ENCODE results near the gene ALK. TPM values are rescaled to one million over a fixed set of nuclear protein-coding genes. Genes with fewer than 3 reads are reported as not detected.

The ALK gene
- total RNA-seq, 1 experiment from 2014 or later = 0.87 TPM

GRCh38 chr2:29643196-29643595 lies 278.2 kb downstream of the ALK start:
- Histone ChIP-seq H3K9ac (ENCODE audit: low read length) (no peak overlapping the region), H3F3A (ENCODE audit: low read length, unreplicated experiment) (no peaks in the 10 kb centered on the region), H3K27me3 (ENCODE audit: low read length) (no peaks in the 10 kb centered on the region), H3K9me2 (replicated peaks; ENCODE audit: low read length) (no peaks in the 10 kb centered on the region), H3K4me3 (ENCODE audit: low read length) (no peak overlapping the region), H3K79me2 (ENCODE audit: low read length) (no peaks in the 10 kb centered on the region), H3K4me2 (ENCODE audit: low read length) (no peak overlapping the region), H3K9me3 (ENCODE audit: low read length) (no peaks in the 10 kb centered on the region), H2AFZ (ENCODE audit: low read length) (no peak overlapping the region), H4K20me1 (ENCODE audit: low read length) (no peaks in the 10 kb centered on the region), H3K36me3 (ENCODE audit: low read depth, low read length) (no peaks in the 10 kb centered on the region), H3K4me1 (ENCODE audit: insufficient read depth, low read length) (no peaks in the 10 kb centered on the region), H3K27ac (ENCODE audit: low read length) (no peak overlapping the region)
- ATAC-seq = no peak
- ChIA-PET CTCF (no interaction called here), POLR2A (ENCODE audit: unreplicated experiment) (no interaction called here)
- BruUV-seq (replicated peaks) = no TSS peak
- intact Hi-C loops (cut with micrococcal nuclease) = loop anchor here (10.0 kb wide), 1 partner anchor 328 kb away; no protein-coding TSS in a partner anchor
- DNase-seq = no peak
- TF ChIP-seq EZH2 (IDR thresholded peaks at IDR 0.05; ENCODE audit: low read length, unreplicated experiment) (no peak), CTCF (conservative IDR thresholded peaks at IDR 0.05; ENCODE audit: low read depth, low read length) (no peak), EZH2phosphoT487 (IDR thresholded peaks at IDR 0.05; ENCODE audit: borderline replicate concordance, low read length) (no peak)

DNA sequence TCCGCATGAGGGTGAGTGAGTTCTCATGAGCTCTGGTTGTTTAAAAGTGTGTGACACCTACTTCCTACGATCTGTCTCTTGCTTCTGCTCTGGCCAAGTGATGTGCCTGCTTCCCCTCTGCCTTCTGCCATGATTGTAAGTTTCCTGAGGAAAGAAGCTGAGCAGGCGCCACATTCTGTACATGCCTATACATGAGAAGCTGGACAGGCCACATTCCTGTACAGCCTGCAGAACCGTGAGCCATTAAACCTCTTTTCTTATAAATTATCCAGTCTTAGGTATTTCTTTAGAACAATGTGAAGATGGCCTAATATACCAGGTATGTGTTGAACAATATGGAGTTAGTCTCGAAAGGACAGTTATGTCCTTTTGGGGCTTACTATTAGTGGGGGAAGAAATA lies 281.0 kb downstream of the ALK start:
- no peaks in the 10 kb centered on the region for H3K4me1 ChIP-seq (ENCODE audit: insufficient read depth, low read length)
- H3K79me2 ChIP-seq (ENCODE audit: low read length) = no peaks in the 10 kb centered on the region
- no peaks in the 10 kb centered on the region for H3K27me3 ChIP-seq (ENCODE audit: low read length)
- H3K9ac ChIP-seq (ENCODE audit: low read length) = no peak overlapping the region
- no peaks in the 10 kb centered on the region for H3K36me3 ChIP-seq (ENCODE audit: low read depth, low read length)
- intact Hi-C loops (cut with micrococcal nuclease) = loop anchor here (10.0 kb wide), 1 partner anchor 326 kb away; no protein-coding TSS in a partner anchor
- no peak overlapping the region for H2AFZ ChIP-seq (ENCODE audit: low read length)
- no peak overlapping the region for H3K4me3 ChIP-seq (ENCODE audit: low read length)
- H4K20me1 ChIP-seq (ENCODE audit: low read length) = no peaks in the 10 kb centered on the region
- TF ChIP-seq EZH2 (IDR thresholded peaks at IDR 0.05; ENCODE audit: low read length, unreplicated experiment) (no peak), EZH2phosphoT487 (IDR thresholded peaks at IDR 0.05; ENCODE audit: borderline replicate concordance, low read length) (no peak), CTCF (conservative IDR thresholded peaks at IDR 0.05; ENCODE audit: low read depth, low read length) (no peak)
- DNase-seq (no peak), ATAC-seq (no peak)
- H3F3A ChIP-seq (ENCODE audit: low read length, unreplicated experiment) = no peaks in the 10 kb centered on the region
- BruUV-seq (replicated peaks) = no TSS peak
- H3K9me2 ChIP-seq (replicated peaks; ENCODE audit: low read length) = no peaks in the 10 kb centered on the region
- H3K4me2 ChIP-seq (ENCODE audit: low read length) = no peak overlapping the region
- ChIA-PET CTCF (no interaction called here), POLR2A (ENCODE audit: unreplicated experiment) (no interaction called here)
- H3K27ac ChIP-seq (ENCODE audit: low read length) = no peak overlapping the region
- H3K9me3 ChIP-seq (ENCODE audit: low read length) = no peaks in the 10 kb centered on the region

DNA sequence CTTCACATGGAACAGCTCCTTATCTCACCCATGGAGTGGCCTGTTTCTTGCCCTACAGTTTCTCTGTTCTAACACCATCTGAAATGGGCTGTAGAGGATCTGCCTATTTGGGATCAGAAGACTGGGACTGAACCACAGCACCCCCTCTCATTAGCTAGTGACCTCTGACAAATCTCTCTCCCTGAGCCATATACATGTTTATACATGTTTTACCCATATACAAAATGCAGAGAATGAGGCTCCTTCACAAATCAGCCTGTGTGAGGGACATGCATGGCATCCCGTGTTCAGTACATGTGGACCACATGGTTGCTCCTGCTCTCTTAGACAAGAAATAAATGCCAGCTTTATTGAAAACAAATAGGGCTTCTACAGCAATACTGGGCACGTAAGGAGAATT lies 282.7 kb downstream of the ALK start:
- TF ChIP-seq CTCF (conservative IDR thresholded peaks at IDR 0.05; ENCODE audit: low read depth, low read length) = no peak
- no peak for TF ChIP-seq EZH2phosphoT487 (IDR thresholded peaks at IDR 0.05; ENCODE audit: borderline replicate concordance, low read length)
- no peak for TF ChIP-seq EZH2 (IDR thresholded peaks at IDR 0.05; ENCODE audit: low read length, unreplicated experiment)
- no peaks in the 10 kb centered on the region for H3K4me1 ChIP-seq (ENCODE audit: insufficient read depth, low read length)
- no peak overlapping the region for H3K27ac ChIP-seq (ENCODE audit: low read length)
- no peaks in the 10 kb centered on the region for H4K20me1 ChIP-seq (ENCODE audit: low read length)
- ATAC-seq (no peak), DNase-seq (no peak)
- no peak overlapping the region for H3K9ac ChIP-seq (ENCODE audit: low read length)
- H3F3A ChIP-seq (ENCODE audit: low read length, unreplicated experiment) = no peaks in the 10 kb centered on the region
- no peaks in the 10 kb centered on the region for H3K9me2 ChIP-seq (replicated peaks; ENCODE audit: low read length)
- ChIA-PET POLR2A (ENCODE audit: unreplicated experiment) (no interaction called here), CTCF (no interaction called here)
- H3K4me2 ChIP-seq (ENCODE audit: low read length) = no peak overlapping the region
- no peaks in the 10 kb centered on the region for H3K27me3 ChIP-seq (ENCODE audit: low read length)
- H3K9me3 ChIP-seq (ENCODE audit: low read length) = no peaks in the 10 kb centered on the region
- H3K4me3 ChIP-seq (ENCODE audit: low read length) = no peak overlapping the region
- H3K36me3 ChIP-seq (ENCODE audit: low read depth, low read length) = no peaks in the 10 kb centered on the region
- intact Hi-C loops (cut with micrococcal nuclease) = no loop called here
- no TSS peak for BruUV-seq (replicated peaks)
- no peaks in the 10 kb centered on the region for H3K79me2 ChIP-seq (ENCODE audit: low read length)
- H2AFZ ChIP-seq (ENCODE audit: low read length) = no peak overlapping the region
